ENCODE data around the gene GARNL3.

- no peak for TF ChIP-seq EZH2 (IDR thresholded peaks at IDR 0.05; ENCODE audit: borderline replicate concordance, insufficient read depth, low read length, poor library complexity, severe bottlenecking)
- TF ChIP-seq CTCF (IDR thresholded peaks at IDR 0.05; ENCODE audit: poor library complexity, severe bottlenecking): no peak
- no peak for TF ChIP-seq MXI1 (conservative IDR thresholded peaks at IDR 0.05; ENCODE audit: poor library complexity, severe bottlenecking)
- TF ChIP-seq POLR2AphosphoS5 (IDR thresholded peaks at IDR 0.05): no peak
These were observed 92.3 kb downstream of the GARNL3 start for GRCh38 chr9:127356906-127357305.

All from neural cell (in vitro differentiated cells).